Calu3 (cell line): ENCODE measurements around the gene GPR156. TPM values are rescaled to one million over a fixed set of nuclear protein-coding genes. Genes with fewer than 3 reads are reported as not detected.
"Not testable (repeated sequence)": the region's sequence is repeated elsewhere in the genome, so short reads cannot be mapped to it uniquely, and the experiment has no call there.

ENCODE experiments used
- BruUV-seq: library from RNA; stranded (reverse); fragments of 400-500 nt; replicated peaks from 2 replicates; lab custom pipeline; 2021; lab: Mats Ljungman, UMichigan
- CTCF ChIA-PET: fragments of 300-600 bp; sonication (Branson Sonifier 250); formaldehyde crosslinking; loops from one replicate; lab custom pipeline; 2022; ENCODE audit warnings: antibody characterized with exemption; lab: Charles Lee
- DNase-seq: peaks from one replicate; pipeline ENCODE4 v3.0.0; 2022
- H3K27ac Mint-ChIP-seq: one replicate; pipeline ENCODE4 v1.8.0; 2022; ENCODE audit warnings: mixed read lengths; ENCODE audit not compliant: unreplicated experiment
- H3K27me3 Mint-ChIP-seq: one replicate; pipeline ENCODE4 v1.8.0; 2022; ENCODE audit warnings: mixed read lengths; ENCODE audit not compliant: unreplicated experiment
- H3K36me3 Mint-ChIP-seq: one replicate; pipeline ENCODE4 v1.8.0; 2022; ENCODE audit warnings: mild to moderate bottlenecking, moderate library complexity, mixed read lengths; ENCODE audit not compliant: insufficient read depth, unreplicated experiment
- H3K4me1 Mint-ChIP-seq: one replicate; pipeline ENCODE4 v1.8.0; 2022; ENCODE audit warnings: mild to moderate bottlenecking, low read depth, mixed read lengths; ENCODE audit not compliant: unreplicated experiment
- H3K4me3 Mint-ChIP-seq: one replicate; pipeline ENCODE4 v1.8.0; 2022; ENCODE audit warnings: mild to moderate bottlenecking, low read depth, moderate library complexity, mixed read lengths; ENCODE audit not compliant: unreplicated experiment
- H3K9me3 Mint-ChIP-seq: one replicate; pipeline ENCODE4 v1.8.0; 2022; ENCODE audit warnings: low read depth, mixed read lengths; ENCODE audit not compliant: unreplicated experiment
- intact Hi-C: fragments of 100-400 bp; cut with micrococcal nuclease; formaldehyde crosslinking; loops from one replicate; pipeline ENCODE4 v1.10.0; 2022; ENCODE audit not compliant: unreplicated experiment
- total RNA-seq: library from RNA; stranded (reverse); gene quantifications from 2 replicates; pipeline ENCODE4 v1.2.3, GENCODE V29; 2022
- TF ChIP-seq, protein P1 (sequence below): fragments of 200-600 bp; IDR thresholded peaks from one replicate; pipeline ENCODE4 v1.8.0; 2022; ENCODE audit warnings: antibody characterized with exemption; ENCODE audit not compliant: unreplicated experiment

GPR156 gene
- total RNA-seq, 1 experiment from 2014 or later: 0.45 TPM

DNA sequence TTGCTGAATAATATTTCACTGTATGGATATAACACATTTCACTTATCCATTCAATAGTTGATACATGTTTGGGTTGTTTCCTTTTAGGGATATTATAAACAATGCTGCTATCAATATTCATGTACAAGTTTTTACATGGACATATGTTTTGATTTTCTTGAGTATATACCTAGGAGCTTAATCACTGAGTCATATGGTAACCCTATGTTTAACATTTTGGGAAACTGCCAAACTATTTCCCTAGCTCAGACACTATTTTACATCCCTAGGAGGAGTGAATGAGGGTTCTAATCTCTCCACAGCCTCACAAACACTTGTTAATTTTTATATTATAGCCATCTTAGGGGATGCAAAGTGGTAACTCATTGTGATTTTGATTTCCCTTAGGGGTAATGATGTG is 66.0 kb downstream of the GPR156 start:
- Mint-ChIP-seq H3K36me3 (no peaks in the 10 kb centered on the region), H3K9me3 (no peaks in the 10 kb centered on the region), H3K27me3 (no peaks in the 10 kb centered on the region), H3K4me3 (no peak overlapping the region), H3K27ac (no peak overlapping the region), H3K4me1 (no peaks in the 10 kb centered on the region)
- TF ChIP-seq, protein P1, sequence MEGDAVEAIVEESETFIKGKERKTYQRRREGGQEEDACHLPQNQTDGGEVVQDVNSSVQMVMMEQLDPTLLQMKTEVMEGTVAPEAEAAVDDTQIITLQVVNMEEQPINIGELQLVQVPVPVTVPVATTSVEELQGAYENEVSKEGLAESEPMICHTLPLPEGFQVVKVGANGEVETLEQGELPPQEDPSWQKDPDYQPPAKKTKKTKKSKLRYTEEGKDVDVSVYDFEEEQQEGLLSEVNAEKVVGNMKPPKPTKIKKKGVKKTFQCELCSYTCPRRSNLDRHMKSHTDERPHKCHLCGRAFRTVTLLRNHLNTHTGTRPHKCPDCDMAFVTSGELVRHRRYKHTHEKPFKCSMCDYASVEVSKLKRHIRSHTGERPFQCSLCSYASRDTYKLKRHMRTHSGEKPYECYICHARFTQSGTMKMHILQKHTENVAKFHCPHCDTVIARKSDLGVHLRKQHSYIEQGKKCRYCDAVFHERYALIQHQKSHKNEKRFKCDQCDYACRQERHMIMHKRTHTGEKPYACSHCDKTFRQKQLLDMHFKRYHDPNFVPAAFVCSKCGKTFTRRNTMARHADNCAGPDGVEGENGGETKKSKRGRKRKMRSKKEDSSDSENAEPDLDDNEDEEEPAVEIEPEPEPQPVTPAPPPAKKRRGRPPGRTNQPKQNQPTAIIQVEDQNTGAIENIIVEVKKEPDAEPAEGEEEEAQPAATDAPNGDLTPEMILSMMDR: no peak
- CTCF ChIA-PET: no interaction called here
- no peak for DNase-seq
- BruUV-seq: no TSS peak
- intact Hi-C loops: no loop called here

DNA sequence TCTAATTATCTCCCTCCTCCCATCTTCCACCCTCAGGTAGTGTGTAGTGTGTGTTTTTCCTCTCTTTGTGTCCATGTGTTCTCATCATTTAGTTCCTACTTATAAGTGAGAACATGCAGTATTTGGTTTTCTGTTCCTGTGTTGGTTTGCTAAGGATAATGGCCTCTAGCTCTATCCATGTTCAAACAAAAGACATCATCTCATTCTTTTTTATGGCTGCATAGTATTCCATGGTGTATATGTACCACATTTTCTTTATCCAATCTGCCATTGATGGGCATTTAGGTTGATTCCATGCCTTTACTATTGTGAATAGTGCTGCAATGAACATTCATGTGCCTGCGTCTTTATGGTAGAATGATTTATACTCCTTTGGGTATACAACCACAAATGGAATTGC is 68.4 kb downstream of the GPR156 start:
- H3K27ac Mint-ChIP-seq, H3K9me3 Mint-ChIP-seq, BruUV-seq, H3K36me3 Mint-ChIP-seq, CTCF ChIA-PET, DNase-seq, H3K4me1 Mint-ChIP-seq, intact Hi-C loops, H3K4me3 Mint-ChIP-seq, H3K27me3 Mint-ChIP-seq: not testable (repeated sequence)

DNA sequence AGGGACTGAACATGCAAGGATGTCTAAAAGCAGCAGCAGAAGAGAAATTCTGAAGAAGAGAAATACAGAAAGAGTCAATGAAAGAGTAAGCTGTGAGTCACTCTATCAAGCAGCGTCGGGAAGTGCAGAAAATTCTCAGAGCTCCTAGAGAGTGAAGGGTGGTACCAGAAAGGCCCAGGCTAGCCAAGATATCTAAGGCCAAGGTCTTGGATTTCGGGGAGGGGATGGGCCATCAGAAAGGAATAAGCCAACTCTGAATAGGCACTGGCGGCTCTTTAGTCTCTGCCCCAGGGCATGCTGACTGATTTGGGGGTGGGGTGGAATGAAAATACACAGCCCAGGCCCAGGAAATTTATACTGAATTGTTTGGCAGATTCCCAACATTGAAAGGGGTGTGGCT is 70.8 kb downstream of the GPR156 start:
- CTCF ChIA-PET: interaction anchor here (0.5 kb wide), 1 partner anchor 1241 kb away, joined by 3 read pairs; no protein-coding TSS in a partner anchor
- peaks cover 19% of the 10 kb centered on the region for H3K27me3 Mint-ChIP-seq
- intact Hi-C loops: no loop called here
- H3K27ac Mint-ChIP-seq: no peak overlapping the region
- no peaks in the 10 kb centered on the region for H3K4me1 Mint-ChIP-seq
- H3K9me3 Mint-ChIP-seq: no peaks in the 10 kb centered on the region
- TF ChIP-seq, protein P1: no peak
- H3K36me3 Mint-ChIP-seq: no peaks in the 10 kb centered on the region
- no TSS peak for BruUV-seq
- H3K4me3 Mint-ChIP-seq: no peak overlapping the region
- DNase-seq: no peak

DNA sequence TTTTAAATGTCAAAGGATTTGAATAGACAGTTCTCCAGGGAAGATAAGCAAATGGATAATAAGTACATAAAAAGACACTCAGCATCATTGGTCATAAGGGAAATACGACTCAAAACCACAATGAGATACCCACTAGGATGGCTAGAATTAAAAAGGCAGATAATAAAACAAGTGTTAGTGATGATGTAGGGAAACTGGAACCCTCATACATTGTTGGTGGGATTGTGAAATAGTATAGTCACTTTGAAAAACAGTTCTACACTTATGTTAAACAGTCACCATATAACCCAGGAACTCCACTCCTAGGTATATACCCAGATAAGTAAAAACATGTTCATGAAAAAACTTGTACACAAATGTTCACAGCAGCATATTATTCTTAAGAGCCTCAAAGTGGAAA is 72.5 kb downstream of the GPR156 start:
- no TSS peak for BruUV-seq
- CTCF ChIA-PET: interaction anchor here (0.6 kb wide), 1 partner anchor 687 kb away, joined by 3 read pairs; no protein-coding TSS in a partner anchor

DNA sequence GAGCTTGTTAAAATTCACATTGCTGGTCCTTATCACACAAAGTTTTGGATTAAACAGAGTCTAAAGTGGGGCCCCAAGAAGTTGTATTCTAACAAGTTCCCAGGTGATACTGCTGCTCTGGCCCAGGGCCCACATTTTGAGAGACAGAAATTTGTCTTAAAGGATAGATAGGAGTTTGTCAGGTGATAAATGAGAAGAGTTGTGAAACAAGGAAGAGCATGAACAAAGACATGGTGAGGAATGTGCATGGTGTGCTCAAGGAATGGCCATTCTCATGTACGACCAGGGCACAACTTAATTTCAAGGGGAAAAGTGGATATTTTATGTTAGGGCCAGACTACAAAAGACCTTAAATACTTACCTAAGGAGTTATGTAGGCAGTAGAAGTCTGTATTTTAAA is 75.6 kb downstream of the GPR156 start:
- BruUV-seq: no TSS peak
- Mint-ChIP-seq H3K9me3 (no peaks in the 10 kb centered on the region), H3K4me3 (no peak overlapping the region), H3K4me1 (no peaks in the 10 kb centered on the region), H3K36me3 (no peaks in the 10 kb centered on the region), H3K27me3 (peaks cover 22% of the 10 kb centered on the region), H3K27ac (no peak overlapping the region)
- CTCF ChIA-PET: interaction anchor here (0.6 kb wide), 1 partner anchor 128 kb away, joined by 3 read pairs; no protein-coding TSS in a partner anchor
- no peak for DNase-seq
- intact Hi-C loops: no loop called here
- TF ChIP-seq, protein P1: no peak

More for the DNA sequence above, 72.5 kb downstream of the GPR156 start:
- intact Hi-C loops: no loop called here
- no peak for DNase-seq
- H3K27ac Mint-ChIP-seq: no peak overlapping the region
- no peaks in the 10 kb centered on the region for H3K4me1 Mint-ChIP-seq
- H3K27me3 Mint-ChIP-seq: peaks cover 22% of the 10 kb centered on the region
- no peaks in the 10 kb centered on the region for H3K9me3 Mint-ChIP-seq
- H3K36me3 Mint-ChIP-seq: no peaks in the 10 kb centered on the region
- TF ChIP-seq, protein P1: no peak
- no peak overlapping the region for H3K4me3 Mint-ChIP-seq
